Activated gamma-delta T cell treated with anti-CD3 and anti-CD28 coated beads, Interleukin-2, amount 50 U/mL, for 16 hours (primary cell): ENCODE results near the gene MSRB1.
A peak's percentile ranks its signal among the peaks of the same experiment; 100 is the strongest.
"Not testable (repeated sequence)": the region's sequence is repeated elsewhere in the genome, so short reads cannot be mapped to it uniquely, and the experiment has no call there.

ENCODE experiments used
- DNase-seq: peaks from one replicate; pipeline ENCODE4 v3.0.0-alpha.2; 2020; ENCODE audit warnings: low read depth

The MSRB1 gene

GRCh38 chr16:1960665-1961630 lies 17.9 kb upstream of the MSRB1 start:
- DNase-seq = no peak

GRCh38 chr16:1959269-1960039 lies 16.5 kb upstream of the MSRB1 start, which contains the start of gene NDUFB10:
NDUFB10 (plus strand) TSS chr16:1959538; CDS start chr16:1959625, 87 bp downstream.
- DNase-seq = peak; percentile 88

- no peak for DNase-seq
Measured at GRCh38 chr16:1958715-1959268, 15.8 kb upstream of the MSRB1 start.

GRCh38 chr16:1958143-1958491 lies 15.1 kb upstream of the MSRB1 start:
- DNase-seq = not testable (repeated sequence)

GRCh38 chr16:1957434-1958142 lies 14.6 kb upstream of the MSRB1 start:
- DNase-seq = not testable (repeated sequence)

GRCh38 chr16:1953734-1954133 lies 10.7 kb upstream of the MSRB1 start:
- no peak for DNase-seq

GRCh38 chr16:1950559-1950958 lies 7.6 kb upstream of the MSRB1 start:
- no peak for DNase-seq

GRCh38 chr16:1950047-1950446 lies 7.0 kb upstream of the MSRB1 start:
- no peak for DNase-seq

GRCh38 chr16:1949507-1949906 lies 6.5 kb upstream of the MSRB1 start:
- DNase-seq = no peak

- DNase-seq = no peak
Measured at GRCh38 chr16:1947369-1947670, 4.3 kb upstream of the MSRB1 start.

- DNase-seq = no peak
Measured at GRCh38 chr16:1946495-1947368, 3.7 kb upstream of the MSRB1 start.

- DNase-seq = no peak
Measured at GRCh38 chr16:1945559-1946391, 2.8 kb upstream of the MSRB1 start.

GRCh38 chr16:1944612-1945199 lies 1.7 kb upstream of the MSRB1 start:
- DNase-seq = no peak

GRCh38 chr16:1942047-1942809 lies 771 bp downstream of the MSRB1 start:
- DNase-seq = no peak

- no peak for DNase-seq
Measured at GRCh38 chr16:1941162-1942046, 1.6 kb downstream of the MSRB1 start.

- DNase-seq = no peak
Measured at GRCh38 chr16:1940273-1941161, 2.5 kb downstream of the MSRB1 start.

GRCh38 chr16:1939833-1940232 lies 3.2 kb downstream of the MSRB1 start:
- not testable (repeated sequence) for DNase-seq
